Smooth muscle cell (in vitro differentiated cells): ENCODE results near the gene TOR2A. TPM values are rescaled to one million over a fixed set of nuclear protein-coding genes. Genes with fewer than 3 reads are reported as not detected.

Experiments
- DNase-seq: peaks from one replicate; lab custom pipeline; 2025; ENCODE audit not compliant: unreplicated experiment; lab: John Stamatoyannopoulos, UW
- H2AFZ ChIP-seq: fragments of 200-600 bp; sonication (generic); 2 replicates; pipeline ENCODE4 v1.6.0; 2016; ENCODE audit warnings: antibody characterized with exemption, low read depth, mild to moderate bottlenecking
- H3F3A ChIP-seq: fragments of 200-600 bp; sonication (generic); 2 replicates; pipeline ENCODE4 v1.6.0; 2017; ENCODE audit warnings: antibody characterized with exemption, low read depth
- H3K27ac ChIP-seq: fragments of 200-600 bp; sonication (generic); 2 replicates; pipeline ENCODE4 v1.5.1; 2016; ENCODE audit warnings: low read depth, mild to moderate bottlenecking
- H3K27me3 ChIP-seq: fragments of 200-600 bp; sonication (generic); 2 replicates; pipeline ENCODE4 v1.6.1; 2016; ENCODE audit warnings: low read depth, mild to moderate bottlenecking
- H3K36me3 ChIP-seq: fragments of 200-600 bp; sonication (generic); 2 replicates; pipeline ENCODE4 v1.5.1; 2016; ENCODE audit warnings: low read depth
- H3K4me1 ChIP-seq: fragments of 200-600 bp; sonication (generic); 2 replicates; pipeline ENCODE4 v1.5.1; 2016; ENCODE audit warnings: low read depth
- H3K4me2 ChIP-seq: fragments of 200-600 bp; sonication (generic); 2 replicates; pipeline ENCODE4 v1.6.0; 2016; ENCODE audit warnings: mild to moderate bottlenecking
- H3K4me3 ChIP-seq: fragments of 200-600 bp; sonication (generic); 2 replicates; pipeline ENCODE4 v1.5.1; 2016; ENCODE audit warnings: mild to moderate bottlenecking
- H3K79me2 ChIP-seq: fragments of 200-600 bp; sonication (generic); 2 replicates; pipeline ENCODE4 v1.6.0; 2016; ENCODE audit warnings: low read depth, mild to moderate bottlenecking
- H3K9ac ChIP-seq: fragments of 200-600 bp; sonication (generic); 2 replicates; pipeline ENCODE4 v1.6.0; 2016; ENCODE audit warnings: low read depth
- H3K9me3 ChIP-seq: fragments of 200-600 bp; sonication (generic); replicated peaks from 2 replicates; pipeline ENCODE4 v1.5.1; 2016; ENCODE audit warnings: low read depth
- H4K20me1 ChIP-seq: fragments of 200-600 bp; sonication (generic); 2 replicates; pipeline ENCODE4 v1.6.0; 2016; ENCODE audit warnings: low read depth
- WGBS: methylation state at CpG from one replicate; pipeline ENCODE4 v1.1.7; 2016; ENCODE audit warnings: low lambda C conversion rate; 5-methylcytosine and 5-hydroxymethylcytosine counted together
- polyA plus RNA-seq: library from polyadenylated mRNA; unstranded; fragments of >200 nt; fragmentation: Nextera tagmentation; extraction: Ambion mirVana; gene quantifications from 2 replicates; pipeline ENCODE4 v1.2.1, GENCODE V29; 2016
- total RNA-seq: library from RNA; depleted of rRNA; stranded (reverse); fragments of >200 nt; gene quantifications from 2 replicates; pipeline ENCODE4 v1.2.3, GENCODE V29; 2014
- TF ChIP-seq, protein P1 (sequence below): fragments of 200-600 bp; sonication (generic); IDR thresholded peaks from 2 replicates; pipeline ENCODE4 v1.5.1; 2017; ENCODE audit warnings: borderline replicate concordance, mild to moderate bottlenecking, antibody characterized with exemption; ENCODE audit not compliant: insufficient read depth, poor library complexity, severe bottlenecking

TOR2A gene
- total and polyA plus RNA-seq, 2 experiments from 2014 or later, result 7.3 to 12.3 TPM

DNA sequence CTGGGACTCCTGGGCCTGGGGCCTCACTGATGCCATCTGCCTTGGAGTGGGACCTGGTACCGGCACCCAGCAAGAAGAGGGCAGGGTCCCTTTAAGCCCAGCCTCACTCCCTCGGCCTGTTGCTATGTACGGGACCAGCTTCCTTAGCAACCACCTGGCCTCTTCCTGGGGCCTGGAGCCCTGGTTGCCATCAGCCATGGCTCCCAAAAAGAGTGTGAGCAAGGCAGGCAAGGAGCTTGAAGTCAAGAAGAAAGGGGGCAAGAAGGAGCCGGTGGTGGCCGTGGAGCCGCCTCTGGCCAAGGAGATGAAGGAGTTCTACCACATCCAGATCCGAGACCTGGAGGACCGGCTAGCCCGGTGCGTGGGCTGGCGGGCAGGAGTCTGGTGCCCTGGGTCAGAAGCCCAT lies 28.3 kb downstream of the TOR2A start, which contains the start of gene CFAP157:
TSS of gene CFAP157 (plus strand) at position 153 of the 406 bp plus-strand sequence. CDS start at position 197, 44 bp downstream.
- no peaks in the 10 kb centered on the region for H3K36me3 ChIP-seq
- WGBS, result 80% methylated on average over 11 of the region's 11 CpGs
- H3K79me2 ChIP-seq, result no peaks in the 10 kb centered on the region
- H3K9ac ChIP-seq, result no peak within 1 kb of the TSS
- H3K4me1 ChIP-seq, result peaks cover 3% of the 10 kb centered on the region
- H3K4me2 ChIP-seq, result no peak within 1 kb of the TSS
- no peak for DNase-seq
- no peaks in the 10 kb centered on the region for H3F3A ChIP-seq
- H3K27ac ChIP-seq, result no peak within 1 kb of the TSS
- no peaks in the 10 kb centered on the region for H4K20me1 ChIP-seq
- TF ChIP-seq, protein P1, sequence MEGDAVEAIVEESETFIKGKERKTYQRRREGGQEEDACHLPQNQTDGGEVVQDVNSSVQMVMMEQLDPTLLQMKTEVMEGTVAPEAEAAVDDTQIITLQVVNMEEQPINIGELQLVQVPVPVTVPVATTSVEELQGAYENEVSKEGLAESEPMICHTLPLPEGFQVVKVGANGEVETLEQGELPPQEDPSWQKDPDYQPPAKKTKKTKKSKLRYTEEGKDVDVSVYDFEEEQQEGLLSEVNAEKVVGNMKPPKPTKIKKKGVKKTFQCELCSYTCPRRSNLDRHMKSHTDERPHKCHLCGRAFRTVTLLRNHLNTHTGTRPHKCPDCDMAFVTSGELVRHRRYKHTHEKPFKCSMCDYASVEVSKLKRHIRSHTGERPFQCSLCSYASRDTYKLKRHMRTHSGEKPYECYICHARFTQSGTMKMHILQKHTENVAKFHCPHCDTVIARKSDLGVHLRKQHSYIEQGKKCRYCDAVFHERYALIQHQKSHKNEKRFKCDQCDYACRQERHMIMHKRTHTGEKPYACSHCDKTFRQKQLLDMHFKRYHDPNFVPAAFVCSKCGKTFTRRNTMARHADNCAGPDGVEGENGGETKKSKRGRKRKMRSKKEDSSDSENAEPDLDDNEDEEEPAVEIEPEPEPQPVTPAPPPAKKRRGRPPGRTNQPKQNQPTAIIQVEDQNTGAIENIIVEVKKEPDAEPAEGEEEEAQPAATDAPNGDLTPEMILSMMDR, result no peak
- no peak within 1 kb of the TSS for H2AFZ ChIP-seq
- H3K27me3 ChIP-seq, result no peaks in the 10 kb centered on the region
- H3K4me3 ChIP-seq, result no peak within 1 kb of the TSS
- H3K9me3 ChIP-seq, result no peaks in the 10 kb centered on the region

DNA sequence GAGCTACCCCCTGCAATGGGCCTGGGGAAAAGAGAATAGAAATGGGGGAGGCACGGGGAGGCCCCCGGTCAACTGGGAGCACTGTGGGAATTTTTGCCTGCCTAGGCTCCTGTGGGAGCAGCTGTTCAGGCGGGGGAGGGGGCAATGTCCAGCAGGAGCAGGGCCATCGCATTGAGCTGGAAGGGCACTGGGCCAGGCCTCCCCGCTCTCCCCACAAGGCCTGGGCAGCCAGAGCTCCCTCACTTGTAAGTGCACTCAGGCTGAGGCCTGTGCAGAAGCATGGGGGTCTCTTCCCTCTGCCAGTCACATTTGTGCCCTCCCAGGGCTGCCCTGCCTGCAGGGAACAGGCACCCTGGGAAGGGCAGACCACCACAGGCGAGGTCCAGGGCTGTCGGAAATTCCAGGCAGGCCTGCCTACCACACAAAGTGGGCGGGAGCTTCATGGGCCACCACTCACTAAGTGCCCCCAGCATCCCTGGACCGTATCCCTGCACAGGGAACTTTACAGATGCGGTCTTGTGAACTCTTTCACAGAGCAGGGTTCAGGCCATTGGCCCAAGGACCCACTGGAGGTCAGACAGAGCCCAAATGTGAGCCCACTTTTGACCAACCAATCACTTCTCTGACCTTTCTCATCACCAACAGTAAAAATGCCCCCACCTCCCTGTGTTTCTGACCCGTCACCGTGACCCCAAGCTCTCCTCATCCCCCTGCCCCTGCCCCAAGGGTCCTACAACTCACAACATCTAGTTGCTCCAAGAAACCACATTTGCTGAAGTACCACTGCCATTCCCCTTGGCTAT lies 29.3 kb downstream of the TOR2A start:
- Histone ChIP-seq H3K27me3 (no peaks in the 10 kb centered on the region), H3F3A (no peaks in the 10 kb centered on the region), H2AFZ (no peak overlapping the region), H3K27ac (no peak overlapping the region), H3K36me3 (no peaks in the 10 kb centered on the region), H3K9ac (no peak overlapping the region), H3K79me2 (no peaks in the 10 kb centered on the region), H3K4me1 (no peaks in the 10 kb centered on the region), H4K20me1 (no peaks in the 10 kb centered on the region), H3K4me2 (no peak overlapping the region), H3K9me3 (no peaks in the 10 kb centered on the region), H3K4me3 (no peak overlapping the region)
- 89% methylated on average over 10 of the region's 12 CpGs for WGBS
- TF ChIP-seq, protein P1, result no peak
- no peak for DNase-seq

DNA sequence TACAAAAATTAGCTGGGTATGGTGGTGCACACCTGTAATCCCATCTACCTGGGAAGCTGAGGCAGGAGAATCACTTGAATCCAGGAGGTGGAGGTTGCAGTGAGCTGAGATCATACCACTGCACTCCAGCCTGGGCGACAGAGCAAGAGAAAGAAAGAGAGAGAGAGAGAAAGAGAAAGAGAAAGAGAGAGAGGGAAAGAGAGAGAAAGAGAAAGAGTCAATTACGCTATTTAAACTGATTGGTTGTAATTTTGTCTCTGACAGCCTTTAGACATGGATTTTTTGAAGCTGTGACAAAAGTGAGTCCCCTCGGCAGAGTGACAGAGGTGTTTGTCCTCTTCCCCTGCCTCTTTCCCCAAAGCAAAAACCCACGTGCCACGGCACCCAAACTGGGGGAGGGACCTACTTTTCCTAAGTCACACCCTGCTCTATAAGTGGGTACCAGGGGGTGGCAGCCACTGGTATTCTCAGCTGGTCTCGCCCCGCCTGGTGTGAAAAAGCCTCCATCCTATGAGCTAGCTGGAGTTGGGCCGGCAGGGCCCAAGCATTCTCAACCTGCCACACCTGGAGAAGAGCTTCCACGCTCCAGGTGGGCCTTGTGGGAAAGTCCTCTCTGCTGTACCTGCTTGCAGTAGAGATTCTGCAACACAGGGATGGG lies 31.7 kb downstream of the TOR2A start:
- Histone ChIP-seq H3K9ac (no peak overlapping the region), H3F3A (peaks cover 3% of the 10 kb centered on the region), H3K27ac (no peak overlapping the region), H4K20me1 (no peaks in the 10 kb centered on the region), H3K27me3 (no peaks in the 10 kb centered on the region), H3K4me3 (no peak overlapping the region), H3K4me2 (no peak overlapping the region), H2AFZ (no peak overlapping the region), H3K79me2 (no peaks in the 10 kb centered on the region), H3K9me3 (no peaks in the 10 kb centered on the region), H3K36me3 (no peaks in the 10 kb centered on the region), H3K4me1 (no peaks in the 10 kb centered on the region)
- DNase-seq, result no peak
- 82% methylated on average over 9 of the region's 9 CpGs for WGBS
- TF ChIP-seq, protein P1, result no peak
